Measurements from ENCODE around the gene ACAD9.
A peak's percentile ranks its signal among the peaks of the same experiment; 100 is the strongest.
"Not testable (repeated sequence)": the region's sequence is repeated elsewhere in the genome, so short reads cannot be mapped to it uniquely, and the experiment has no call there.

ACAD9 gene

GRCh38 chr3:128863560-128863959 is 15.9 kb upstream of the ACAD9 start:
- DNase-seq: no peak

GRCh38 chr3:128864351-128864811 is 15.0 kb upstream of the ACAD9 start:
- DNase-seq: no peak

GRCh38 chr3:128864849-128865804 is 14.3 kb upstream of the ACAD9 start:
- DNase-seq: not testable (repeated sequence)

- DNase-seq: no peak
Observed at GRCh38 chr3:128867200-128868125, 12.0 kb upstream of the ACAD9 start.

GRCh38 chr3:128870347-128870746 is 9.1 kb upstream of the ACAD9 start:
- no peak for DNase-seq

- DNase-seq: no peak
Observed at GRCh38 chr3:128872282-128872681, 7.1 kb upstream of the ACAD9 start.

GRCh38 chr3:128872744-128873143 is 6.7 kb upstream of the ACAD9 start:
- no peak for DNase-seq

- no peak for DNase-seq
Observed at GRCh38 chr3:128873244-128874022, 6.0 kb upstream of the ACAD9 start.

GRCh38 chr3:128874481-128875180 is 4.8 kb upstream of the ACAD9 start:
- DNase-seq: no peak

- peak; percentile 6 for DNase-seq
Observed at GRCh38 chr3:128875556-128876120, 3.8 kb upstream of the ACAD9 start.

GRCh38 chr3:128878011-128878457 is 1.4 kb upstream of the ACAD9 start:
- DNase-seq: no peak

GRCh38 chr3:128878556-128879124 is 780 bp upstream of the ACAD9 start:
- no peak for DNase-seq

GRCh38 chr3:128879991-128880390 is 571 bp downstream of the ACAD9 start:
- DNase-seq: no peak

- not testable (repeated sequence) for DNase-seq
Observed at GRCh38 chr3:128880455-128880854, 1.0 kb downstream of the ACAD9 start.

- DNase-seq: no peak
Observed at GRCh38 chr3:128881576-128881975, 2.2 kb downstream of the ACAD9 start.

GRCh38 chr3:128882719-128883118 is 3.3 kb downstream of the ACAD9 start:
- no peak for DNase-seq

GRCh38 chr3:128884992-128885391 is 5.6 kb downstream of the ACAD9 start:
- no peak for DNase-seq

GRCh38 chr3:128889139-128889894 is 9.9 kb downstream of the ACAD9 start:
- DNase-seq: no peak

GRCh38 chr3:128895843-128896697 is 16.6 kb downstream of the ACAD9 start:
- DNase-seq: no peak
